CD4-positive, alpha-beta memory T cell (primary cell): ENCODE results near the gene SULF2. TPM values are rescaled to one million over a fixed set of nuclear protein-coding genes. Genes with fewer than 3 reads are reported as not detected.

Source experiments
- CTCF ChIA-PET: fragments of 350-600 bp; sonication (Branson Sonifier 250); formaldehyde crosslinking; loops from one replicate; lab custom pipeline; 2021; ENCODE audit warnings: inconsistent platforms; ENCODE audit not compliant: partially characterized antibody; lab: Charles Lee
- POLR2A ChIA-PET: fragments of 350-600 bp; sonication (Branson Sonifier 250); formaldehyde crosslinking; loops from one replicate; lab custom pipeline; 2021; ENCODE audit not compliant: partially characterized antibody; lab: Charles Lee
- DNase-seq, 5 donors: peaks; one replicate each; pipeline versions ENCODE4 v3.0.0 to v3.0.0-alpha.2; 2020 to 2022; ENCODE audit warnings: mixed read lengths in 1 of 5
- H3K27ac ChIP-seq: one replicate; pipeline ENCODE4 v1.7.0; 2013; ENCODE audit warnings: low read depth, low read length
- H3K27me3 ChIP-seq: 2 replicates; pipeline ENCODE4 v1.7.0; 2013; ENCODE audit warnings: mild to moderate bottlenecking, low read length, moderate library complexity; ENCODE audit not compliant: insufficient read depth
- H3K36me3 ChIP-seq: 2 replicates; pipeline ENCODE4 v1.7.0; 2013; ENCODE audit warnings: mild to moderate bottlenecking, low read length, moderate library complexity; ENCODE audit not compliant: insufficient read depth
- H3K4me1 ChIP-seq: 2 replicates; pipeline ENCODE4 v1.7.0; 2013; ENCODE audit warnings: mild to moderate bottlenecking, low read length, moderate library complexity; ENCODE audit not compliant: insufficient read depth
- H3K4me3 ChIP-seq, 2 donors: one replicate each; pipeline ENCODE4 v1.7.0; 2013; ENCODE audit warnings: low read length in 2 of 2, mild to moderate bottlenecking in 1 of 2
- H3K9me3 ChIP-seq, 2 donors: one replicate each; pipeline ENCODE4 v1.7.0; 2013; ENCODE audit warnings: low read length in 2 of 2, control low read depth in 1 of 2; ENCODE audit not compliant: control insufficient read depth in 1 of 2
- H3K27ac Mint-ChIP-seq, 7 donors: one replicate each; pipeline ENCODE4 v1.8.0; 2020 to 2021; ENCODE audit warnings: mixed read lengths in 7 of 7, mild to moderate bottlenecking in 6 of 7, inconsistent platforms in 3 of 7, moderate library complexity in 3 of 7
- H3K27me3 Mint-ChIP-seq, 2 donors: one replicate each; pipeline ENCODE4 v1.8.0; 2020 to 2021; ENCODE audit warnings: mixed read lengths in 2 of 2
- H3K36me3 Mint-ChIP-seq, 2 donors: one replicate each; pipeline ENCODE4 v1.8.0; 2020 to 2021; ENCODE audit warnings: mixed read lengths in 2 of 2, inconsistent platforms in 1 of 2, mild to moderate bottlenecking in 1 of 2
- H3K4me1 Mint-ChIP-seq, 4 donors: one replicate each; pipeline ENCODE4 v1.8.0; 2020 to 2021; ENCODE audit warnings: mixed read lengths in 4 of 4, mild to moderate bottlenecking in 1 of 4
- H3K4me3 Mint-ChIP-seq, 8 donors: one replicate each; pipeline ENCODE4 v1.8.0; 2020 to 2021; ENCODE audit warnings: mixed read lengths in 8 of 8, mild to moderate bottlenecking in 7 of 8, moderate library complexity in 6 of 8, inconsistent platforms in 3 of 8
- H3K9me3 Mint-ChIP-seq, 8 donors: one replicate each; pipeline ENCODE4 v1.8.0; 2020 to 2021; ENCODE audit warnings: mixed read lengths in 8 of 8, mild to moderate bottlenecking in 5 of 8, inconsistent platforms in 3 of 8, moderate library complexity in 1 of 8
- intact Hi-C: fragments of 100-400 bp; cut with micrococcal nuclease; formaldehyde crosslinking; loops from one replicate; pipeline ENCODE4 v1.15.1; 2023
- polyA plus RNA-seq, 2 donors: library from polyadenylated mRNA; unstranded; fragments of 300-500 nt; fragmentation: Illumina TruSeq; gene quantifications; one replicate each; pipeline ENCODE4 v1.2.3, GENCODE V29; 2021
- total RNA-seq, 2 experiments: library from RNA; stranded (reverse); gene quantifications; one replicate each; pipeline ENCODE4 v1.2.3, GENCODE V29; 2021

Gene SULF2
- total and polyA plus RNA-seq, 4 experiments from 2014 or later, result 0.16 to 1.3 (median 0.55) TPM

GRCh38 chr20:47622118-47622665 lies 163.1 kb downstream of the SULF2 start:
- no peaks in the 10 kb centered on the region for H3K27me3 Mint-ChIP-seq
- Histone ChIP-seq H3K36me3 (peaks cover 38% of the 10 kb centered on the region), H3K9me3 (no peaks in the 10 kb centered on the region), H3K27me3 (no peaks in the 10 kb centered on the region), H3K27ac (no peak overlapping the region), H3K4me3 (no peak overlapping the region), H3K4me1 (no peaks in the 10 kb centered on the region)
- ChIA-PET POLR2A (no interaction called here), CTCF (interaction anchor here (1.0 to 5.6 kb wide), 8 partner anchors 12 to 350 kb away, joined by 7 to 84 read pairs (median 18); no protein-coding TSS in a partner anchor)
- no peak overlapping the region for H3K4me3 Mint-ChIP-seq
- DNase-seq, result no peak
- no peaks in the 10 kb centered on the region for H3K9me3 Mint-ChIP-seq
- H3K36me3 Mint-ChIP-seq, result peaks cover 32 to 42% of the 10 kb centered on the region in 2 donors
- peaks cover 1 to 16% (median 9%) of the 10 kb centered on the region in 4 donors for H3K4me1 Mint-ChIP-seq
- peak overlapping the region in 3 of 7 donors; percentile 62 to 84 (median 70) for H3K27ac Mint-ChIP-seq
- intact Hi-C loops, result no loop called here

DNA sequence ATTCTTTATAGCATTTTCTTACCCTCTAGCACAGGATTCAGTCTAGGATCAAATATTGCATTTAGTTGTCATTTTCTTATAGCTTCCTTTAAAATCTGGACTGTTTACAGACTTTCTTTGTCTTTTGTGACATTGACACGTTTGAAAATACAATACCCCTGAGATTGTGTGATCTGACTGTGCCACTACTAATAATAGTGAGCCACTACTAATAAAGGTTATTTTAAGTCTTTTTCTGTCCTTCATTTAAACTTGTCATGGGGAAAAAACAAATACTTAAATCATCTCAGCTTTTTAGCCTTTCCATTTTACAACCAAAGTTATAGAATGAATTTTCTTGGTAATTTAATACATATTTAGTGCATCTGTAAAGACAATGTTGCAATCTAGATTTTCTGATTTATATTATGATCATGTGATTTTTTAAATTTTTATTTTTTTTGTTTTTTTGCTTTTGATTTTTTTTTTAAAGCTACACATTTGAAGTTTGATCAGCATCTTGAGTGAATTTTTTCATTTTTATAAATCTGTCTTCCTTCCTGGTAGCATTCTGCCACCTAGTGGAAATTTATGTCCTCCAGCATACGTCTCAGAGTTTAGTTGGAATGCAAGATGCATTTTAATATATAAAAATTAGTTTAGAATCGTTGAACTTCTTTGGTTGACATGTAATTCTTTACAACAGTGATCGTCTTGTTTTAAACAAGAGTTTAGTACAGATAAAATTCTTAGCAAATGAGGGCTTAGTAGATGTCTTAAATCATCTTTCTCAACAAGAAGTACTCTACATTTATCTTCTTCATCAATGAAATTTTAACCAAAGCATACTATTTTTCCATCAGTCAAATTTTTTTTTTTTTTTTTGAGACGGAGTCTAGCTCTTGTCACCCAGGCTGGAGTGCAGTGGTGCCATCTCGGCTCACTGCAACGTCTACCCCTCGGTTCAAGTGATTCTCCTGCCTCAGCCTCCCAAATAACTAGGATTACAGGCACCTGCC lies 164.2 kb downstream of the SULF2 start:
- Histone ChIP-seq H3K27me3 (no peaks in the 10 kb centered on the region), H3K4me1 (no peaks in the 10 kb centered on the region), H3K27ac (no peak overlapping the region), H3K4me3 (no peak overlapping the region), H3K9me3 (no peaks in the 10 kb centered on the region), H3K36me3 (peaks cover 30% of the 10 kb centered on the region)
- Mint-ChIP-seq H3K4me3 (no peak overlapping the region), H3K27me3 (no peaks in the 10 kb centered on the region), H3K36me3 (peaks cover 24 to 37% of the 10 kb centered on the region in 2 donors), H3K27ac (peak overlapping the region in 2 of 7 donors; percentile 15 to 30), H3K9me3 (no peaks in the 10 kb centered on the region), H3K4me1 (peaks cover 8 to 20% (median 12%) of the 10 kb centered on the region in 4 donors)
- CTCF ChIA-PET, result interaction anchor here (0.8 to 5.6 kb wide), 19 partner anchors 11 to 425 kb away, joined by 3 to 84 read pairs (median 5); no protein-coding TSS in a partner anchor
- intact Hi-C loops, result loop anchor here (1.0 kb wide), 2 partner anchors 237 to 348 kb away; no protein-coding TSS in a partner anchor
- peak; percentile 39 to 54 (median 46) for DNase-seq
- POLR2A ChIA-PET, result interaction anchor here (1.6 to 1.8 kb wide), 2 partner anchors 119 to 237 kb away, joined by 5 to 7 read pairs; partner anchors contain the start of gene NCOA3

DNA sequence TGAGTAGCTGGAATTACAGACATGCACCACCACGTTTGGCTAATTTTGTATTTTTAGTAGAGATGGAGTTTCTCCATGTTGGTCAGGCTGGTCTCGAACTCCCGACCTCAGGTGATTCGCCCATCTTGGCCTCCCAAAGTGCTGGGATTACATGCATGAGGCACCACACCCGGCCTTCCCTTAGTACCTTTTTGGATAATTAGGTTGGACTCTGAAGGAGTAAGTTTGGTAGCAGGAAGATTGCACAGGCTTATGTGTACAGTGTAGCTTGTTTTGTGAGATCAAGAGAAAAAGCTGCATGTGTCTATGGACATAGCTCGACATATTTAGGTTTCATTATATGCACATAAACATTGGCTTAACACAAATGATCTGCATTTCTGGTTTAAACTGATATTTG lies 166.8 kb downstream of the SULF2 start:
- peak overlapping the region in 2 of 7 donors; percentile 68 to 74 for H3K27ac Mint-ChIP-seq
- no peak for DNase-seq
- no peaks in the 10 kb centered on the region for H3K9me3 ChIP-seq
- H3K4me3 ChIP-seq, result no peak overlapping the region
- H3K36me3 ChIP-seq, result peaks cover 10% of the 10 kb centered on the region
- POLR2A ChIA-PET, result no interaction called here
- no peaks in the 10 kb centered on the region for H3K9me3 Mint-ChIP-seq
- no peaks in the 10 kb centered on the region for H3K27me3 Mint-ChIP-seq
- CTCF ChIA-PET, result interaction anchor here (1.8 to 5.6 kb wide), 4 partner anchors 9 to 345 kb away, joined by 4 to 84 read pairs (median 38); no protein-coding TSS in a partner anchor
- no peaks in the 10 kb centered on the region for H3K27me3 ChIP-seq
- H3K4me1 ChIP-seq, result peaks cover 6% of the 10 kb centered on the region
- no peak overlapping the region for H3K4me3 Mint-ChIP-seq
- intact Hi-C loops, result loop anchor here (10.0 kb wide), 1 partner anchor 204 kb away; no protein-coding TSS in a partner anchor
- H3K27ac ChIP-seq, result no peak overlapping the region
- peaks cover 12 to 21% of the 10 kb centered on the region in 2 donors for H3K36me3 Mint-ChIP-seq
- H3K4me1 Mint-ChIP-seq, result peaks cover 16 to 27% (median 19%) of the 10 kb centered on the region in 4 donors

- peaks cover 4 to 11% of the 10 kb centered on the region in 2 donors for H3K36me3 Mint-ChIP-seq
- Histone ChIP-seq H3K36me3 (no peaks in the 10 kb centered on the region), H3K4me3 (no peak overlapping the region), H3K27ac (no peak overlapping the region), H3K4me1 (peaks cover 27% of the 10 kb centered on the region), H3K27me3 (no peaks in the 10 kb centered on the region), H3K9me3 (no peaks in the 10 kb centered on the region)
- no peak overlapping the region for H3K4me3 Mint-ChIP-seq
- no peak for DNase-seq
- H3K4me1 Mint-ChIP-seq, result peaks cover 30 to 50% (median 38%) of the 10 kb centered on the region in 4 donors
- CTCF ChIA-PET, result interaction anchor here (1.6 to 2.2 kb wide), 2 partner anchors 231 to 341 kb away, joined by 10 to 14 read pairs; no protein-coding TSS in a partner anchor
- H3K27ac Mint-ChIP-seq, result peak overlapping the region in 6 of 7 donors; percentile 38 to 77 (median 56)
- H3K27me3 Mint-ChIP-seq, result no peaks in the 10 kb centered on the region
- H3K9me3 Mint-ChIP-seq, result no peaks in the 10 kb centered on the region
- intact Hi-C loops, result loop anchor here (5.0 to 10.0 kb wide), 2 partner anchors 113 to 200 kb away; partner anchors contain the start of gene NCOA3
- POLR2A ChIA-PET, result interaction anchor here (1.5 kb wide), 1 partner anchor 113 kb away, joined by 5 read pairs; the partner anchor contains the start of gene NCOA3
Observed at GRCh38 chr20:47614703-47615309, 170.5 kb downstream of the SULF2 start.

DNA sequence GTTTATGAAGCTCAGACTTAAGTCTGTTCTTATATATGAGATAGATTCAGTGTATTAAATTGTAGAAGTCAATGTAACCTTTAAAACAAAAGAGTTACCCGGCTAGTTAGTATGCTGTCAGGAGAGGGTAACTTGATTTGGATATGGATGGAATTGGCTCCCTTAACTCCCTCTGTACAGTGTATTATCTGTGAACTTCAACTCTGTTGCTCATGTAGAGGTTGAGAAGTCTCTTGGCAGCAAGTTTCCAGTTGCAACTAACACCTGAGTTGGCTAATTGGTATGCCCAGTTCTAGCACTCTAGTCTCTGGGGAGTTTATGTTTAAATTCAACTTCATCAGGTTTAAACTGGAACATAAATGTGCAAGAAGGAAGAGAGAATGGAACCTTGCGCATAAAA lies 172.6 kb downstream of the SULF2 start:
- Histone ChIP-seq H3K4me1 (peaks cover 42% of the 10 kb centered on the region), H3K4me3 (no peak overlapping the region), H3K27ac (no peak overlapping the region), H3K36me3 (no peaks in the 10 kb centered on the region), H3K9me3 (no peaks in the 10 kb centered on the region), H3K27me3 (no peaks in the 10 kb centered on the region)
- Mint-ChIP-seq H3K27ac (peak overlapping the region in 4 of 7 donors; percentile 38 to 97 (median 72)), H3K9me3 (no peaks in the 10 kb centered on the region), H3K36me3 (peaks cover 4 to 11% of the 10 kb centered on the region in 2 donors), H3K27me3 (no peaks in the 10 kb centered on the region), H3K4me3 (peak overlapping the region in 1 of 8 donors; percentile 44), H3K4me1 (peaks cover 39 to 64% (median 51%) of the 10 kb centered on the region in 4 donors)
- no peak for DNase-seq
- intact Hi-C loops, result loop anchor here (5.0 to 10.0 kb wide), 2 partner anchors 110 to 198 kb away; partner anchors contain the start of gene NCOA3
- ChIA-PET POLR2A (no interaction called here), CTCF (interaction anchor here (1.3 kb wide), 1 partner anchor 228 kb away, joined by 3 read pairs; no protein-coding TSS in a partner anchor)

DNA sequence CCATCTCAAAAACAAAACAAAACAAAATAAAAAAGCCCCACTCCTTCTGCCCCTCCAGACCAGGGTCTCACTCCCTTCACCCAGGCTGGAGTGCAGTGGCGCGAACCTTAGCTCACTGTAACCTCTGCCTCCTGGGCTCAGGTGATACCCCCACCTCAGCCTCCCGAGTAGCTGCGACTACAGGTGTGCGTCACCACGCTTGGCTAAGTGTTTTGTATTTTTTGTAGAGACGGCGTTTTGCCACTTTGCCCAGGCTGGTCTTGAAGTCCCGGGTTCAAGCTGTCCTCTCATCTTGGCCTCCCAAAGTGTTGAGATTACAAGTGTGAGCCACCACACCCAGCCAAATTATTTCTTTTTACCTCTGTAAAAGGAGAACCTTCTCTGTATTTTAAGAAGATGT lies 173.5 kb downstream of the SULF2 start:
- H3K27ac Mint-ChIP-seq, result peak overlapping the region in 6 of 7 donors; percentile 1 to 97 (median 61)
- intact Hi-C loops, result loop anchor here (5.0 to 10.0 kb wide), 2 partner anchors 109 to 197 kb away; partner anchors contain the start of gene NCOA3
- no peak for DNase-seq
- H3K36me3 Mint-ChIP-seq, result peaks cover 4 to 12% of the 10 kb centered on the region in 2 donors
- no peak overlapping the region for H3K4me3 ChIP-seq
- H3K36me3 ChIP-seq, result no peaks in the 10 kb centered on the region
- no peaks in the 10 kb centered on the region for H3K27me3 ChIP-seq
- POLR2A ChIA-PET, result interaction anchor here (2.1 kb wide), 1 partner anchor 110 kb away, joined by 7 read pairs; the partner anchor contains the start of gene NCOA3
- H3K27ac ChIP-seq, result no peak overlapping the region
- CTCF ChIA-PET, result interaction anchor here (1.3 to 3.9 kb wide), 2 partner anchors 9 to 228 kb away, joined by 3 to 17 read pairs; no protein-coding TSS in a partner anchor
- peaks cover 43 to 67% (median 56%) of the 10 kb centered on the region in 4 donors for H3K4me1 Mint-ChIP-seq
- H3K4me3 Mint-ChIP-seq, result no peak overlapping the region
- no peaks in the 10 kb centered on the region for H3K27me3 Mint-ChIP-seq
- no peaks in the 10 kb centered on the region for H3K9me3 Mint-ChIP-seq
- H3K4me1 ChIP-seq, result peaks cover 51% of the 10 kb centered on the region
- H3K9me3 ChIP-seq, result no peaks in the 10 kb centered on the region
